Keratinocyte (primary cell): ENCODE results near the gene GRK3. TPM values are rescaled to one million over a fixed set of nuclear protein-coding genes. Genes with fewer than 3 reads are reported as not detected.

Source experiments
- DNase-seq: peaks from one replicate; pipeline ENCODE4 v3.0.0-alpha.2; 2011; ENCODE audit warnings: low read depth, missing footprints, low spot score
- FAIRE-seq: peaks from 2 replicates; lab custom pipeline; 2011; peaks lifted over from hg19 to GRCh38; lab: Jason Lieb, UNC
- H2AFZ ChIP-seq: 2 replicates; pipeline ENCODE4 v1.6.0; 2012; ENCODE audit warnings: low read length, control low read depth, inconsistent platforms; ENCODE audit not compliant: control insufficient read depth
- H3K27ac ChIP-seq: 2 replicates; pipeline ENCODE4 v1.5.1; 2011; ENCODE audit warnings: low read length; ENCODE audit not compliant: control insufficient read depth, insufficient read depth
- H3K27me3 ChIP-seq: 3 replicates; pipeline ENCODE4 v1.6.0; 2011; ENCODE audit warnings: low read length; ENCODE audit not compliant: control insufficient read depth, insufficient read depth; ENCODE audit errors: extremely low read depth
- H3K36me3 ChIP-seq, 2 experiments: 2 replicates in 1 of 2; 3 replicates in 1 of 2; pipeline ENCODE4 v1.5.1; 2011; ENCODE audit warnings: low read length in 2 of 2, mild to moderate bottlenecking in 1 of 2; ENCODE audit not compliant: control insufficient read depth in 2 of 2, insufficient read depth in 2 of 2; ENCODE audit errors: extremely low read depth in 1 of 2
- H3K4me1 ChIP-seq: 3 replicates; pipeline ENCODE4 v1.5.1; 2011; ENCODE audit warnings: low read length; ENCODE audit not compliant: control insufficient read depth, insufficient read depth; ENCODE audit errors: extremely low read depth
- H3K4me2 ChIP-seq: 3 replicates; pipeline ENCODE4 v1.6.0; 2011; ENCODE audit warnings: low read depth, low read length; ENCODE audit not compliant: control insufficient read depth, insufficient read depth; ENCODE audit errors: extremely low read depth
- H3K4me3 ChIP-seq, 3 experiments: fragments of 200-600 bp in 1 of 3; sonication (generic) in 1 of 3; 2 replicates in 2 of 3; 3 replicates in 1 of 3; pipeline ENCODE4 v1.5.1; 2011 to 2016; ENCODE audit warnings: low read length in 3 of 3, mild to moderate bottlenecking in 3 of 3, control low read depth in 2 of 3, inconsistent platforms in 1 of 3, low read depth in 1 of 3, mixed read lengths in 1 of 3, mixed run types in 1 of 3, moderate library complexity in 1 of 3; ENCODE audit not compliant: control insufficient read depth in 2 of 3, insufficient read depth in 2 of 3; ENCODE audit errors: extremely low read depth in 1 of 3
- H3K79me2 ChIP-seq: 2 replicates; pipeline ENCODE4 v1.6.0; 2012; ENCODE audit warnings: low read length; ENCODE audit not compliant: control insufficient read depth, insufficient read depth
- H3K9ac ChIP-seq: 3 replicates; pipeline ENCODE4 v1.6.0; 2011; ENCODE audit warnings: low read length; ENCODE audit not compliant: control insufficient read depth, insufficient read depth; ENCODE audit errors: extremely low read depth
- H3K9me1 ChIP-seq: 3 replicates; pipeline ENCODE4 v1.6.0; 2011; ENCODE audit warnings: low read length; ENCODE audit not compliant: control insufficient read depth, insufficient read depth; ENCODE audit errors: extremely low read depth
- H3K9me3 ChIP-seq: 2 replicates; pipeline ENCODE4 v1.5.1; 2012; ENCODE audit warnings: low read depth, low read length; ENCODE audit not compliant: control insufficient read depth
- H4K20me1 ChIP-seq: 3 replicates; pipeline ENCODE4 v1.6.0; 2011; ENCODE audit warnings: low read length; ENCODE audit not compliant: control insufficient read depth, insufficient read depth; ENCODE audit errors: extremely low read depth
- EZH2 ChIP-seq: IDR thresholded peaks from one replicate; pipeline ENCODE4 v1.6.1; 2012; ENCODE audit warnings: inconsistent platforms, mild to moderate bottlenecking, low read length, moderate library complexity
- dilution Hi-C: fragments of 300-500 bp; cut with MboI; formaldehyde crosslinking; loops from one replicate; pipeline ENCODE4 v1.7.0; 2020; ENCODE audit warnings: low sequenced_read_pairs; ENCODE audit not compliant: extremely low pct_ligation_motif_present
- polyA plus RNA-seq, 5 experiments: library from polyadenylated mRNA; depleted of rRNA in 3 of 5; stranded (reverse) in 3 of 5; stranded (forward) in 1 of 5; unstranded in 1 of 5; fragments of >200 nt; gene quantifications; 1 replicate in 1 of 5; 2 replicates in 3 of 5; 3 replicates in 1 of 5; pipeline versions ENCODE4 v1.2.1 to v1.2.3, GENCODE V29; 2011 to 2012; ENCODE audit warnings: missing spikeins in 2 of 5, low read depth in 1 of 5, low replicate concordance in 1 of 5
- TF ChIP-seq, protein P1 (sequence below), 3 experiments: IDR thresholded peaks in 1 of 3; conservative IDR thresholded peaks in 1 of 3; optimal IDR thresholded peaks in 1 of 3; 2 replicates in 2 of 3; 3 replicates in 1 of 3; pipeline versions ENCODE3 to v1.5.1; 2011; ENCODE audit warnings: low read length in 3 of 3, mild to moderate bottlenecking in 3 of 3, moderate library complexity in 2 of 3, control low read depth in 1 of 3, inconsistent platforms in 1 of 3; ENCODE audit not compliant: insufficient read depth in 2 of 3; ENCODE audit errors: extremely low read depth in 1 of 3

Gene GRK3
- polyA plus RNA-seq, 1 donor (not counting 4 experiments of a cell fraction or from before 2014, with no cell fraction given) = 8.1 TPM

DNA sequence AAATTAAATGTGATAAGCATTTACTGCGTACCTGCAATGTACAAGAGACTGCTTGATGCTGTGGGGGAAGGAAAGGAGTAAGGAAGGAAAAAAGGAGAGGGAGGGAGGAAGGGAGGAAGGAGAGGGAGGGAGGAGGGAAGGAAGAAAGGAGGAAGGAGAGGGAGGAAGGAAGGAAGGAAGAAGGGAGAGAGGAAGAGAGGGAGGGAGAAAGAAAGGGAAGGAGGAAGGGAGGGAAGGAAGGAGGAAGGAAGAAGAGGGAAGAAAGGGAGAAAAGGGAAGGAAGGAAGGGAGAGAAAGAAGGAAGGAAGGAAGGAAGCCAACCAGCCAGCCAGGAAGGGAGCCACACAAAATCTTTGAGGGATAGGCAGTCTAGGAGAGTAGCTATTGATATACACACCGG is 133.5 kb downstream of the GRK3 start:
- FAIRE-seq (no peak), DNase-seq (no peak)
- Histone ChIP-seq H3K9ac (no peak overlapping the region), H3K9me1 (no peaks in the 10 kb centered on the region), H2AFZ (no peak overlapping the region), H3K4me2 (no peak overlapping the region), H3K27ac (no peak overlapping the region), H3K36me3 (peaks cover 0 to 3% of the 10 kb centered on the region in 2 experiments), H3K4me1 (peaks cover 7% of the 10 kb centered on the region), H3K9me3 (no peaks in the 10 kb centered on the region), H3K79me2 (no peaks in the 10 kb centered on the region), H3K27me3 (no peaks in the 10 kb centered on the region), H4K20me1 (no peaks in the 10 kb centered on the region), H3K4me3 (no peak overlapping the region)
- TF ChIP-seq EZH2 = no peak
- TF ChIP-seq, protein P1, sequence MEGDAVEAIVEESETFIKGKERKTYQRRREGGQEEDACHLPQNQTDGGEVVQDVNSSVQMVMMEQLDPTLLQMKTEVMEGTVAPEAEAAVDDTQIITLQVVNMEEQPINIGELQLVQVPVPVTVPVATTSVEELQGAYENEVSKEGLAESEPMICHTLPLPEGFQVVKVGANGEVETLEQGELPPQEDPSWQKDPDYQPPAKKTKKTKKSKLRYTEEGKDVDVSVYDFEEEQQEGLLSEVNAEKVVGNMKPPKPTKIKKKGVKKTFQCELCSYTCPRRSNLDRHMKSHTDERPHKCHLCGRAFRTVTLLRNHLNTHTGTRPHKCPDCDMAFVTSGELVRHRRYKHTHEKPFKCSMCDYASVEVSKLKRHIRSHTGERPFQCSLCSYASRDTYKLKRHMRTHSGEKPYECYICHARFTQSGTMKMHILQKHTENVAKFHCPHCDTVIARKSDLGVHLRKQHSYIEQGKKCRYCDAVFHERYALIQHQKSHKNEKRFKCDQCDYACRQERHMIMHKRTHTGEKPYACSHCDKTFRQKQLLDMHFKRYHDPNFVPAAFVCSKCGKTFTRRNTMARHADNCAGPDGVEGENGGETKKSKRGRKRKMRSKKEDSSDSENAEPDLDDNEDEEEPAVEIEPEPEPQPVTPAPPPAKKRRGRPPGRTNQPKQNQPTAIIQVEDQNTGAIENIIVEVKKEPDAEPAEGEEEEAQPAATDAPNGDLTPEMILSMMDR (optimal IDR thresholded peaks at IDR 0.05 in 1 of 3, IDR thresholded peaks at IDR 0.05 in 1 of 3, conservative IDR thresholded peaks at IDR 0.05 in 1 of 3; ENCODE audit: extremely low read depth in 1 of 3, insufficient read depth in 2 of 3, low read length in 3 of 3) = no peak
- dilution Hi-C loops = no loop called here

DNA sequence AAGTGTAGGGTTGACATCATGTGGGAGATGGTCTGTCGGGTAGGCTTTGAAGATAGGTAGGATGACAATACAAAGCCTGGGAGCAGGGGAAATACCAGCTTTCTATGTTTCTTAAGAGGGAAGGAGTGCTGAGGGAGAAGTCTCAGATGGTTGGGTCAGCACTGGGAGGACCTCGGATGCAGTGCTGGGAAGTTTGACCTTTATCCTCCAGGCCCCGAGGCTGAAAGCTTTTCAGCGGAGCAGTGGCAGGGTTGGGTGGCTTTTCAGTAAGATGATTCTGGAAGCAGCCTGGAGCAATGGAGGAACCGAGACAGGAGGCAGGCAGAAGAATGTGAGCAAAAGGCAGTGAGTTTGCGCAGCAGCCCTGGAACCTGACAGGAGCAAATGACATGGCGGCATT is 134.0 kb downstream of the GRK3 start:
- FAIRE-seq (no peak), DNase-seq (no peak)

More for the DNA sequence above, 134.0 kb downstream of the GRK3 start:
- Histone ChIP-seq H3K27ac (no peak overlapping the region), H3K36me3 (peaks cover 0 to 3% of the 10 kb centered on the region in 2 experiments), H3K4me2 (no peak overlapping the region), H3K27me3 (no peaks in the 10 kb centered on the region), H3K4me3 (no peak overlapping the region), H2AFZ (no peak overlapping the region), H3K79me2 (no peaks in the 10 kb centered on the region), H3K4me1 (peaks cover 8% of the 10 kb centered on the region), H4K20me1 (no peaks in the 10 kb centered on the region), H3K9me1 (no peaks in the 10 kb centered on the region), H3K9ac (no peak overlapping the region), H3K9me3 (no peaks in the 10 kb centered on the region)
- dilution Hi-C loops = no loop called here
- TF ChIP-seq EZH2 = no peak
- TF ChIP-seq, protein P1 (optimal IDR thresholded peaks at IDR 0.05 in 1 of 3, IDR thresholded peaks at IDR 0.05 in 1 of 3, conservative IDR thresholded peaks at IDR 0.05 in 1 of 3; ENCODE audit: extremely low read depth in 1 of 3, insufficient read depth in 2 of 3, low read length in 3 of 3) = no peak
